B cell (primary cell): ENCODE measurements around the gene SPOCK1.

Source experiments
- EZH2 ChIP-seq: IDR thresholded peaks from 2 replicates; pipeline ENCODE4 v1.6.1; 2012; ENCODE audit warnings: borderline replicate concordance, low read depth, mild to moderate bottlenecking, moderate library complexity, low read length; ENCODE audit not compliant: insufficient read depth, poor library complexity, severe bottlenecking
- TF ChIP-seq, protein P1 (sequence below): fragments of 200-600 bp; IDR thresholded peaks from one replicate; pipeline ENCODE4 v1.8.0; 2022; ENCODE audit warnings: antibody characterized with exemption, mild to moderate bottlenecking

GRCh38 chr5:137027758-137028157, 471.4 kb downstream of the SPOCK1 start:
- no peak for TF ChIP-seq EZH2
- TF ChIP-seq, protein P1, sequence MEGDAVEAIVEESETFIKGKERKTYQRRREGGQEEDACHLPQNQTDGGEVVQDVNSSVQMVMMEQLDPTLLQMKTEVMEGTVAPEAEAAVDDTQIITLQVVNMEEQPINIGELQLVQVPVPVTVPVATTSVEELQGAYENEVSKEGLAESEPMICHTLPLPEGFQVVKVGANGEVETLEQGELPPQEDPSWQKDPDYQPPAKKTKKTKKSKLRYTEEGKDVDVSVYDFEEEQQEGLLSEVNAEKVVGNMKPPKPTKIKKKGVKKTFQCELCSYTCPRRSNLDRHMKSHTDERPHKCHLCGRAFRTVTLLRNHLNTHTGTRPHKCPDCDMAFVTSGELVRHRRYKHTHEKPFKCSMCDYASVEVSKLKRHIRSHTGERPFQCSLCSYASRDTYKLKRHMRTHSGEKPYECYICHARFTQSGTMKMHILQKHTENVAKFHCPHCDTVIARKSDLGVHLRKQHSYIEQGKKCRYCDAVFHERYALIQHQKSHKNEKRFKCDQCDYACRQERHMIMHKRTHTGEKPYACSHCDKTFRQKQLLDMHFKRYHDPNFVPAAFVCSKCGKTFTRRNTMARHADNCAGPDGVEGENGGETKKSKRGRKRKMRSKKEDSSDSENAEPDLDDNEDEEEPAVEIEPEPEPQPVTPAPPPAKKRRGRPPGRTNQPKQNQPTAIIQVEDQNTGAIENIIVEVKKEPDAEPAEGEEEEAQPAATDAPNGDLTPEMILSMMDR: no peak
